Measurements from ENCODE around the gene NPAS3.

The NPAS3 gene

GRCh38 chr14:33019346-33019745, 80.7 kb downstream of the NPAS3 start:
- H3K36me3 ChIP-seq (ENCODE audit: control insufficient read depth in 2 of 2, insufficient read depth in 1 of 2, low read length in 2 of 2): no peaks in the 10 kb centered on the region
- H3K27ac ChIP-seq (ENCODE audit: extremely low read depth, low read depth, low read length): no peak overlapping the region
- ChIA-PET POLR2A (no interaction called here), CTCF (no interaction called here)
- no peak overlapping the region for H3K4me3 ChIP-seq (ENCODE audit: low read depth, low read length)
- no peaks in the 10 kb centered on the region; the same call in 1 of the 2 replicates for H3K9me3 ChIP-seq (ENCODE audit: control insufficient read depth, insufficient read depth, low read depth, low read length)
- TF ChIP-seq KLF1 (tag by site-specific recombination; IDR thresholded peaks at IDR 0.05) (no peak), ZNF350 (tag by site-specific recombination; IDR thresholded peaks at IDR 0.05) (no peak), ZNF548 (tag by site-specific recombination; IDR thresholded peaks at IDR 0.05) (no peak), ZNF501 (tag by site-specific recombination; IDR thresholded peaks at IDR 0.05) (no peak), ZNF148 (tag by site-specific recombination; IDR thresholded peaks at IDR 0.05; ENCODE audit: borderline replicate concordance) (no peak), ZNF530 (tag by site-specific recombination; IDR thresholded peaks at IDR 0.05; ENCODE audit: low read depth) (no peak), ZNF561 (tag by site-specific recombination; IDR thresholded peaks at IDR 0.05; ENCODE audit: borderline replicate concordance) (no peak)
- TF ChIP-seq, protein P1, sequence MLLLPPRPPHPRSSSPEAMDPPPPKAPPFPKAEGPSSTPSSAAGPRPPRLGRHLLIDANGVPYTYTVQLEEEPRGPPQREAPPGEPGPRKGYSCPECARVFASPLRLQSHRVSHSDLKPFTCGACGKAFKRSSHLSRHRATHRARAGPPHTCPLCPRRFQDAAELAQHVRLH (tag by site-specific recombination; IDR thresholded peaks at IDR 0.05): no peak
- TF ChIP-seq, protein P2, sequence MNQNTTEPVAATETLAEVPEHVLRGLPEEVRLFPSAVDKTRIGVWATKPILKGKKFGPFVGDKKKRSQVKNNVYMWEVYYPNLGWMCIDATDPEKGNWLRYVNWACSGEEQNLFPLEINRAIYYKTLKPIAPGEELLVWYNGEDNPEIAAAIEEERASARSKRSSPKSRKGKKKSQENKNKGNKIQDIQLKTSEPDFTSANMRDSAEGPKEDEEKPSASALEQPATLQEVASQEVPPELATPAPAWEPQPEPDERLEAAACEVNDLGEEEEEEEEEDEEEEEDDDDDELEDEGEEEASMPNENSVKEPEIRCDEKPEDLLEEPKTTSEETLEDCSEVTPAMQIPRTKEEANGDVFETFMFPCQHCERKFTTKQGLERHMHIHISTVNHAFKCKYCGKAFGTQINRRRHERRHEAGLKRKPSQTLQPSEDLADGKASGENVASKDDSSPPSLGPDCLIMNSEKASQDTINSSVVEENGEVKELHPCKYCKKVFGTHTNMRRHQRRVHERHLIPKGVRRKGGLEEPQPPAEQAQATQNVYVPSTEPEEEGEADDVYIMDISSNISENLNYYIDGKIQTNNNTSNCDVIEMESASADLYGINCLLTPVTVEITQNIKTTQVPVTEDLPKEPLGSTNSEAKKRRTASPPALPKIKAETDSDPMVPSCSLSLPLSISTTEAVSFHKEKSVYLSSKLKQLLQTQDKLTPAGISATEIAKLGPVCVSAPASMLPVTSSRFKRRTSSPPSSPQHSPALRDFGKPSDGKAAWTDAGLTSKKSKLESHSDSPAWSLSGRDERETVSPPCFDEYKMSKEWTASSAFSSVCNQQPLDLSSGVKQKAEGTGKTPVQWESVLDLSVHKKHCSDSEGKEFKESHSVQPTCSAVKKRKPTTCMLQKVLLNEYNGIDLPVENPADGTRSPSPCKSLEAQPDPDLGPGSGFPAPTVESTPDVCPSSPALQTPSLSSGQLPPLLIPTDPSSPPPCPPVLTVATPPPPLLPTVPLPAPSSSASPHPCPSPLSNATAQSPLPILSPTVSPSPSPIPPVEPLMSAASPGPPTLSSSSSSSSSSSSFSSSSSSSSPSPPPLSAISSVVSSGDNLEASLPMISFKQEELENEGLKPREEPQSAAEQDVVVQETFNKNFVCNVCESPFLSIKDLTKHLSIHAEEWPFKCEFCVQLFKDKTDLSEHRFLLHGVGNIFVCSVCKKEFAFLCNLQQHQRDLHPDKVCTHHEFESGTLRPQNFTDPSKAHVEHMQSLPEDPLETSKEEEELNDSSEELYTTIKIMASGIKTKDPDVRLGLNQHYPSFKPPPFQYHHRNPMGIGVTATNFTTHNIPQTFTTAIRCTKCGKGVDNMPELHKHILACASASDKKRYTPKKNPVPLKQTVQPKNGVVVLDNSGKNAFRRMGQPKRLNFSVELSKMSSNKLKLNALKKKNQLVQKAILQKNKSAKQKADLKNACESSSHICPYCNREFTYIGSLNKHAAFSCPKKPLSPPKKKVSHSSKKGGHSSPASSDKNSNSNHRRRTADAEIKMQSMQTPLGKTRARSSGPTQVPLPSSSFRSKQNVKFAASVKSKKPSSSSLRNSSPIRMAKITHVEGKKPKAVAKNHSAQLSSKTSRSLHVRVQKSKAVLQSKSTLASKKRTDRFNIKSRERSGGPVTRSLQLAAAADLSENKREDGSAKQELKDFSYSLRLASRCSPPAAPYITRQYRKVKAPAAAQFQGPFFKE (tag by site-specific recombination; IDR thresholded peaks at IDR 0.05; ENCODE audit: borderline replicate concordance): no peak
- H3K4me1 ChIP-seq (ENCODE audit: control insufficient read depth, insufficient read depth, low read length): no peaks in the 10 kb centered on the region

- Histone ChIP-seq H3K36me3 (ENCODE audit: control insufficient read depth in 2 of 2, insufficient read depth in 1 of 2, low read length in 2 of 2) (no peaks in the 10 kb centered on the region), H3K4me3 (ENCODE audit: low read depth, low read length) (no peak overlapping the region), H3K9me3 (ENCODE audit: control insufficient read depth, insufficient read depth, low read depth, low read length) (no peaks in the 10 kb centered on the region), H3K27ac (ENCODE audit: extremely low read depth, low read depth, low read length) (no peak overlapping the region), H3K4me1 (ENCODE audit: control insufficient read depth, insufficient read depth, low read length) (no peaks in the 10 kb centered on the region)
- ChIA-PET CTCF (interaction anchor here (0.7 to 1.8 kb wide), 2 partner anchors 316 to 1245 kb away, joined by 3 to 5 read pairs; no protein-coding TSS in a partner anchor), POLR2A (no interaction called here)
- TF ChIP-seq WT1 (tag by site-specific recombination; IDR thresholded peaks at IDR 0.05) (no peak), ZNF146 (tag by site-specific recombination; IDR thresholded peaks at IDR 0.05) (no peak), ZNF302 (tag by site-specific recombination; IDR thresholded peaks at IDR 0.05; ENCODE audit: low read depth) (no peak), ZNF660 (tag by site-specific recombination; IDR thresholded peaks at IDR 0.05) (no peak), ZNF398 (tag by site-specific recombination; IDR thresholded peaks at IDR 0.05) (no peak), ZNF239 (tag by site-specific recombination; IDR thresholded peaks at IDR 0.05) (no peak), SCRT2 (tag by site-specific recombination; IDR thresholded peaks at IDR 0.05) (no peak), ZNF837 (tag by site-specific recombination; IDR thresholded peaks at IDR 0.05) (no peak)
- TF ChIP-seq, protein P3, sequence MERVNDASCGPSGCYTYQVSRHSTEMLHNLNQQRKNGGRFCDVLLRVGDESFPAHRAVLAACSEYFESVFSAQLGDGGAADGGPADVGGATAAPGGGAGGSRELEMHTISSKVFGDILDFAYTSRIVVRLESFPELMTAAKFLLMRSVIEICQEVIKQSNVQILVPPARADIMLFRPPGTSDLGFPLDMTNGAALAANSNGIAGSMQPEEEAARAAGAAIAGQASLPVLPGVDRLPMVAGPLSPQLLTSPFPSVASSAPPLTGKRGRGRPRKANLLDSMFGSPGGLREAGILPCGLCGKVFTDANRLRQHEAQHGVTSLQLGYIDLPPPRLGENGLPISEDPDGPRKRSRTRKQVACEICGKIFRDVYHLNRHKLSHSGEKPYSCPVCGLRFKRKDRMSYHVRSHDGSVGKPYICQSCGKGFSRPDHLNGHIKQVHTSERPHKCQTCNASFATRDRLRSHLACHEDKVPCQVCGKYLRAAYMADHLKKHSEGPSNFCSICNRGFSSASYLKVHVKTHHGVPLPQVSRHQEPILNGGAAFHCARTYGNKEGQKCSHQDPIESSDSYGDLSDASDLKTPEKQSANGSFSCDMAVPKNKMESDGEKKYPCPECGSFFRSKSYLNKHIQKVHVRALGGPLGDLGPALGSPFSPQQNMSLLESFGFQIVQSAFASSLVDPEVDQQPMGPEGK (tag by site-specific recombination; IDR thresholded peaks at IDR 0.05): no peak
- TF ChIP-seq, protein P4, sequence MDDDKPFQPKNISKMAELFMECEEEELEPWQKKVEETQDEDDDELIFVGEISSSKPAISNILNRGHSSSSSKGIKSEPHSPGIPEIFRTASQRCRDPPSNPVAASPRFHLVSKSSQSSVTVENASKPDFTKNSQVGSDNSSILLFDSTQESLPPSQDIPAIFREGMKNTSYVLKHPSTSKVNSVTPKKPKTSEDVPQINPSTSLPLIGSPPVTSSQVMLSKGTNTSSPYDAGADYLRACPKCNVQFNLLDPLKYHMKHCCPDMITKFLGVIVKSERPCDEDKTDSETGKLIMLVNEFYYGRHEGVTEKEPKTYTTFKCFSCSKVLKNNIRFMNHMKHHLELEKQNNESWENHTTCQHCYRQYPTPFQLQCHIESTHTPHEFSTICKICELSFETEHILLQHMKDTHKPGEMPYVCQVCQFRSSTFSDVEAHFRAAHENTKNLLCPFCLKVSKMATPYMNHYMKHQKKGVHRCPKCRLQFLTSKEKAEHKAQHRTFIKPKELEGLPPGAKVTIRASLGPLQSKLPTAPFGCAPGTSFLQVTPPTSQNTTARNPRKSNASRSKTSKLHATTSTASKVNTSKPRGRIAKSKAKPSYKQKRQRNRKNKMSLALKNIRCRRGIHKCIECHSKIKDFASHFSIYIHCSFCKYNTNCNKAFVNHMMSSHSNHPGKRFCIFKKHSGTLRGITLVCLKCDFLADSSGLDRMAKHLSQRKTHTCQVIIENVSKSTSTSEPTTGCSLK (tag by site-specific recombination; IDR thresholded peaks at IDR 0.05): no peak
Measured at GRCh38 chr14:33026850-33027430, 88.3 kb downstream of the NPAS3 start.
